Left cardiac atrium (tissue), 4 donors: Measurements from ENCODE around the gene SHCBP1L. TPM values are rescaled to one million over a fixed set of nuclear protein-coding genes. Genes with fewer than 3 reads are reported as not detected.

Experiments
- ATAC-seq, 2 donors: fragments of 200-7000 bp; cut with Tn5 transposase; one replicate each; pipeline ENCODE4 v1.9.1; 2020; ENCODE audit warnings: mild to moderate bottlenecking in 2 of 2, moderate library complexity in 2 of 2
- DNase-seq: peaks from one replicate; pipeline ENCODE4 v3.0.0-alpha.2; 2020
- intact Hi-C, 2 donors: fragments of 100-400 bp; cut with DNase I; formaldehyde crosslinking; loops; one replicate each; pipeline versions ENCODE4 v1.14.1 to v1.15.1; 2022 to 2023
- long read RNA-seq: library from polyadenylated mRNA; unstranded; transcript quantifications from one replicate; pipeline ENCODE4 v2.0.0, GENCODE V29; 2021
- total RNA-seq, 2 donors: library from RNA; stranded (reverse); fragmentation: NEBNext Ultra II Directional; extraction: Animal tissue kit (Norgen Biotek cat#: 25700); gene quantifications; one replicate each; pipeline ENCODE4 v1.2.1, GENCODE V29; 2021
- donor health status: DM: no; HTN: yes; CAD: no.
- donor health status: DM: no; HTN: yes; CAD: no; lungs with severe emphysema.
- donor health status: DM: yes; HTN: yes; CAD: no.
- donor health status: Dilated cardiomyopathy.

Gene SHCBP1L
- not detected for total RNA-seq
- long read RNA-seq, result 0 reads

GRCh38 chr1:182952677-182953444, at the start of gene SHCBP1L:
Gene SHCBP1L (minus strand): TSS chr1:182953166. CDS start chr1:182953133, 33 bp downstream.
- ATAC-seq (peak; percentile 21 to 63), DNase-seq (no peak)
- intact Hi-C loops, result no loop called here

- intact Hi-C loops, result no loop called here
- DNase-seq (no peak), ATAC-seq (no peak)
Measured at GRCh38 chr1:183002267-183002666, 49.3 kb upstream of the SHCBP1L start.

GRCh38 chr1:183000167-183000962, 47.4 kb upstream of the SHCBP1L start:
- intact Hi-C loops, result no loop called here
- DNase-seq, result no peak
- peak; percentile 38 to 61 for ATAC-seq

- DNase-seq (no peak), ATAC-seq (no peak)
- intact Hi-C loops, result no loop called here
Measured at GRCh38 chr1:182998482-182998881, 45.5 kb upstream of the SHCBP1L start.

- no peak for ATAC-seq
- DNase-seq, result no peak
- intact Hi-C loops, result no loop called here
Measured at GRCh38 chr1:182996816-182997215, 43.9 kb upstream of the SHCBP1L start.

GRCh38 chr1:182995894-182996293, 42.9 kb upstream of the SHCBP1L start:
- ATAC-seq (no peak), DNase-seq (no peak)
- intact Hi-C loops, result no loop called here

GRCh38 chr1:182993746-182994145, 40.8 kb upstream of the SHCBP1L start:
- no peak for ATAC-seq

GRCh38 chr1:182990413-182991144, 37.6 kb upstream of the SHCBP1L start:
- ATAC-seq, result peak; percentile 12 to 32
- DNase-seq, result no peak
- intact Hi-C loops, result no loop called here

More at GRCh38 chr1:182993746-182994145, 40.8 kb upstream of the SHCBP1L start:
- DNase-seq, result no peak
- intact Hi-C loops, result no loop called here

- intact Hi-C loops, result no loop called here
- ATAC-seq, result no peak
- DNase-seq, result no peak
Measured at GRCh38 chr1:182985876-182986275, 32.9 kb upstream of the SHCBP1L start.

- intact Hi-C loops, result no loop called here
- ATAC-seq (no peak), DNase-seq (no peak)
Measured at GRCh38 chr1:182984621-182985020, 31.7 kb upstream of the SHCBP1L start.

- ATAC-seq (no peak), DNase-seq (no peak)
- intact Hi-C loops, result no loop called here
Measured at GRCh38 chr1:182984138-182984537, 31.2 kb upstream of the SHCBP1L start.

- ATAC-seq (no peak), DNase-seq (no peak)
- intact Hi-C loops, result no loop called here
Measured at GRCh38 chr1:182978151-182978853, 25.3 kb upstream of the SHCBP1L start.

GRCh38 chr1:182977480-182977879, 24.5 kb upstream of the SHCBP1L start:
- no peak for DNase-seq
- no peak for ATAC-seq
- intact Hi-C loops, result no loop called here

- intact Hi-C loops, result no loop called here
- DNase-seq (no peak), ATAC-seq (no peak)
Measured at GRCh38 chr1:182974506-182975191, 21.7 kb upstream of the SHCBP1L start.

- intact Hi-C loops, result no loop called here
- no peak for ATAC-seq
- DNase-seq, result no peak
Measured at GRCh38 chr1:182972829-182973228, 19.9 kb upstream of the SHCBP1L start.

- no peak for ATAC-seq
- DNase-seq, result no peak
- intact Hi-C loops, result no loop called here
Measured at GRCh38 chr1:182972231-182972630, 19.3 kb upstream of the SHCBP1L start.

GRCh38 chr1:182971219-182971618, 18.3 kb upstream of the SHCBP1L start:
- DNase-seq, result no peak
- ATAC-seq, result no peak
- intact Hi-C loops, result no loop called here
